GM23338 (cell line): ENCODE measurements around the gene SPP2. TPM values are rescaled to one million over a fixed set of nuclear protein-coding genes. Genes with fewer than 3 reads are reported as not detected.

Source experiments
- ATAC-seq: fragments of 200-7000 bp; cut with Tn5 transposase; 3 replicates; pipeline ENCODE4 v1.9.1; 2020
- DNase-seq: peaks from one replicate; pipeline ENCODE4 v3.0.0-alpha.2; 2015; ENCODE audit warnings: low spot score
- H2AFZ ChIP-seq: fragments of 200-600 bp; sonication (generic); 2 replicates; pipeline ENCODE4 v1.8.0; 2016; ENCODE audit warnings: antibody characterized with exemption, mild to moderate bottlenecking, moderate library complexity
- H3F3A ChIP-seq: fragments of 200-600 bp; sonication (generic); replicated peaks from 2 replicates; pipeline ENCODE4 v1.8.0; 2017; ENCODE audit warnings: antibody characterized with exemption, mixed run types, low read depth
- H3K27ac ChIP-seq: fragments of 200-600 bp; sonication (generic); 2 replicates; pipeline ENCODE4 v1.6.1; 2016; ENCODE audit warnings: low read depth
- H3K27me3 ChIP-seq: fragments of 200-600 bp; sonication (generic); 2 replicates; pipeline ENCODE4 v1.8.0; 2016; ENCODE audit warnings: mild to moderate bottlenecking, mixed run types, moderate library complexity; ENCODE audit not compliant: insufficient read depth
- H3K36me3 ChIP-seq: fragments of 200-600 bp; sonication (generic); 2 replicates; pipeline ENCODE4 v1.8.0; 2016; ENCODE audit warnings: mild to moderate bottlenecking; ENCODE audit not compliant: insufficient read depth
- H3K4me1 ChIP-seq: fragments of 200-600 bp; sonication (generic); 2 replicates; pipeline ENCODE4 v1.8.0; 2016; ENCODE audit warnings: mild to moderate bottlenecking, moderate library complexity; ENCODE audit not compliant: insufficient read depth
- H3K4me2 ChIP-seq: fragments of 200-600 bp; sonication (generic); 2 replicates; pipeline ENCODE4 v1.7.1; 2017; ENCODE audit warnings: mixed run types
- H3K4me3 ChIP-seq: fragments of 200-600 bp; sonication (generic); 2 replicates; pipeline ENCODE4 v1.6.1; 2016; ENCODE audit warnings: mixed run types
- H3K79me2 ChIP-seq: fragments of 200-600 bp; sonication (generic); replicated peaks from 2 replicates; pipeline ENCODE4 v1.8.0; 2017; ENCODE audit warnings: mild to moderate bottlenecking; ENCODE audit not compliant: insufficient read depth
- H3K9me2 ChIP-seq: fragments of 200-600 bp; sonication (generic); 2 replicates; pipeline ENCODE4 v1.8.0; 2017; ENCODE audit not compliant: insufficient read depth
- H4K20me1 ChIP-seq: fragments of 200-600 bp; sonication (generic); replicated peaks from 2 replicates; pipeline ENCODE4 v1.8.0; 2017; ENCODE audit warnings: mild to moderate bottlenecking; ENCODE audit not compliant: insufficient read depth
- H3K27ac Mint-ChIP-seq: 2 replicates; pipeline ENCODE4 v1.8.0; 2020; ENCODE audit warnings: inconsistent platforms, mild to moderate bottlenecking, moderate library complexity, mixed read lengths
- H3K27me3 Mint-ChIP-seq: 3 replicates; pipeline ENCODE4 v1.8.0; 2022; ENCODE audit warnings: low read depth, mild to moderate bottlenecking, moderate library complexity, mixed read lengths, inconsistent platforms; ENCODE audit not compliant: insufficient read depth, poor library complexity
- H3K36me3 Mint-ChIP-seq: 3 replicates; pipeline ENCODE4 v1.8.0; 2021; ENCODE audit warnings: low read depth, mild to moderate bottlenecking, inconsistent platforms, moderate library complexity, mixed read lengths
- H3K4me1 Mint-ChIP-seq: 3 replicates; pipeline ENCODE4 v1.8.0; 2020; ENCODE audit warnings: mild to moderate bottlenecking, inconsistent platforms, mixed read lengths
- H3K4me3 Mint-ChIP-seq: 3 replicates; pipeline ENCODE4 v1.8.0; 2021; ENCODE audit warnings: moderate library complexity, mild to moderate bottlenecking, inconsistent platforms, mixed read lengths
- H3K9me3 Mint-ChIP-seq: 3 replicates; pipeline ENCODE4 v1.8.0; 2020; ENCODE audit warnings: moderate library complexity, mild to moderate bottlenecking, inconsistent platforms, mixed read lengths
- CREB1 ChIP-seq: fragments of 250-450 bp; sonication (Bioruptor Pico); IDR thresholded peaks from 2 replicates; pipeline ENCODE4 v1.5.0; 2020; ENCODE audit warnings: low read depth, mild to moderate bottlenecking, moderate library complexity
- CTCF ChIP-seq, 2 experiments: fragments of 200-600 bp in 1 of 2; sonication (generic) in 1 of 2; conservative IDR thresholded peaks; 2 replicates each; pipeline versions ENCODE4 v1.5.1 to v1.6.1; 2016 to 2017; ENCODE audit warnings: antibody characterized with exemption in 2 of 2, low read depth in 2 of 2, mild to moderate bottlenecking in 2 of 2, moderate library complexity in 1 of 2
- ETS1 ChIP-seq: IDR thresholded peaks from 2 replicates; pipeline ENCODE4 v1.6.1; 2016; ENCODE audit warnings: antibody characterized with exemption
- EZH2 ChIP-seq: fragments of 200-600 bp; sonication (generic); IDR thresholded peaks from one replicate; pipeline ENCODE4 v1.8.0; 2017; ENCODE audit warnings: antibody characterized with exemption, mild to moderate bottlenecking, low read depth; ENCODE audit not compliant: unreplicated experiment
- EZH2phosphoT487 ChIP-seq: fragments of 200-600 bp; sonication (generic); IDR thresholded peaks from one replicate; pipeline ENCODE4 v1.8.1; 2018; ENCODE audit warnings: antibody characterized with exemption; ENCODE audit not compliant: unreplicated experiment
- JUNB ChIP-seq: IDR thresholded peaks from one replicate; pipeline ENCODE4 v1.6.1; 2016; ENCODE audit warnings: antibody characterized with exemption; ENCODE audit not compliant: unreplicated experiment
- NANOG ChIP-seq: IDR thresholded peaks from 2 replicates; pipeline ENCODE4 v1.6.1; 2016; ENCODE audit warnings: antibody characterized with exemption, borderline replicate concordance
- POLR2AphosphoS5 ChIP-seq: IDR thresholded peaks from 2 replicates; pipeline ENCODE4 v1.6.1; 2016; ENCODE audit warnings: antibody characterized with exemption, low read depth
- REST ChIP-seq: IDR thresholded peaks from one replicate; pipeline ENCODE4 v1.6.1; 2018; ENCODE audit warnings: antibody characterized with exemption; ENCODE audit not compliant: unreplicated experiment
- STAT1 ChIP-seq: IDR thresholded peaks from one replicate; pipeline ENCODE4 v1.6.1; 2016; ENCODE audit warnings: antibody characterized with exemption; ENCODE audit not compliant: unreplicated experiment
- ZNF114 ChIP-seq: fragments of 250-450 bp; sonication (Bioruptor Pico); IDR thresholded peaks from 2 replicates; pipeline ENCODE4 v1.5.0; 2020; ENCODE audit warnings: mild to moderate bottlenecking, moderate library complexity
- ZNF331 ChIP-seq: fragments of 250-450 bp; sonication (Bioruptor Pico); IDR thresholded peaks from 2 replicates; pipeline ENCODE4 v1.5.0; 2020; ENCODE audit warnings: low read depth, mild to moderate bottlenecking, moderate library complexity
- ZNF462 ChIP-seq: fragments of 250-450 bp; sonication (Bioruptor Pico); IDR thresholded peaks from 2 replicates; pipeline ENCODE4 v1.5.0; 2020; ENCODE audit warnings: mild to moderate bottlenecking, moderate library complexity
- polyA plus RNA-seq: library from polyadenylated mRNA; unstranded; fragments of >200 nt; fragmentation: Nextera tagmentation; extraction: Ambion mirVana; gene quantifications from 2 replicates; pipeline ENCODE4 v1.2.1, GENCODE V29; 2016
- total RNA-seq: library from RNA; depleted of rRNA; stranded (reverse); fragments of >200 nt; shearing (Covaris generic); gene quantifications from 2 replicates; pipeline ENCODE4 v1.2.3, GENCODE V29; 2014

SPP2 gene
- total and polyA plus RNA-seq, 2 experiments from 2014 or later: not detected

- H3K27me3 Mint-ChIP-seq: peaks cover 2% of the 10 kb centered on the region
- H3K79me2 ChIP-seq: no peaks in the 10 kb centered on the region
Observed at GRCh38 chr2:234096164-234096563, 45.7 kb downstream of the SPP2 start.

More at GRCh38 chr2:234096164-234096563, 45.7 kb downstream of the SPP2 start:
- H2AFZ ChIP-seq: no peak overlapping the region
- H3K36me3 ChIP-seq: no peaks in the 10 kb centered on the region
- H3K9me2 ChIP-seq: no peaks in the 10 kb centered on the region
- no peaks in the 10 kb centered on the region for H3K27me3 ChIP-seq
- Mint-ChIP-seq H3K27ac (no peak overlapping the region), H3K9me3 (no peaks in the 10 kb centered on the region), H3K36me3 (no peaks in the 10 kb centered on the region), H3K4me3 (no peak overlapping the region), H3K4me1 (peaks cover 14% of the 10 kb centered on the region)
- TF ChIP-seq NANOG (no peak), CREB1 (no peak), ETS1 (no peak), CTCF (conservative IDR thresholded peaks at IDR 0.05; ENCODE audit: low read depth in 2 of 2) (no peak), ZNF331 (CRISPR knock-in tag) (no peak), REST (no peak), ZNF114 (CRISPR knock-in tag) (no peak), JUNB (no peak), EZH2 (no peak), POLR2AphosphoS5 (no peak), EZH2phosphoT487 (no peak), ZNF462 (CRISPR knock-in tag) (no peak), STAT1 (no peak)
- no peak overlapping the region for H3K4me3 ChIP-seq
- DNase-seq: no peak
- no peak overlapping the region for H3K27ac ChIP-seq
- no peaks in the 10 kb centered on the region for H3F3A ChIP-seq
- ATAC-seq: no peak
- H3K4me2 ChIP-seq: no peak overlapping the region
- no peaks in the 10 kb centered on the region for H4K20me1 ChIP-seq
- peaks cover 9% of the 10 kb centered on the region for H3K4me1 ChIP-seq
